Measurements from ENCODE around the gene STAT6. TPM values are rescaled to one million over a fixed set of nuclear protein-coding genes. Genes with fewer than 3 reads are reported as not detected.

Gene STAT6
- total RNA-seq, 1 experiment from 2014 or later, result 52.3 TPM

DNA sequence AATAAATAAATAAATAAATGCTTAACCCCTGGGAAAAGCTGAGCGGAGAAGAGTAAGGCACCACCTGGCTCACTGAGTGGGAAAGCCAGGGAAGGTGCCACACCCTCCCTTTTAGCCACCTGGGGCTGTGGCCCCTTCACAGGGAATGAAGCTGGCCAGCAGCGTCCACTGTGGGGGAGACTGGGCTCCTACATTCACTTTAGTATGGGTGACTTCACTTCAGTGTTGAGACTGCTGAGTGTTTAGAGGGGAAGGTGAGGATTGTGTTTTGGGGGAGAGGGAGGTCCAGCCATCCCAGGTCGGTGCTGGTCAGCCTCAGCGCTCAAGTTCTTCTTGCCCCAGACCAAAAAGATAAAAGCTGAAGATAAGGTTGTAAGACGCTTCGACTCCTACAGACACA is 20.7 kb downstream of the STAT6 start:
- H3K4me1 ChIP-seq (ENCODE audit: control insufficient read depth, insufficient read depth, low read length), result peaks cover 21% of the 10 kb centered on the region
- TF ChIP-seq, protein P1, sequence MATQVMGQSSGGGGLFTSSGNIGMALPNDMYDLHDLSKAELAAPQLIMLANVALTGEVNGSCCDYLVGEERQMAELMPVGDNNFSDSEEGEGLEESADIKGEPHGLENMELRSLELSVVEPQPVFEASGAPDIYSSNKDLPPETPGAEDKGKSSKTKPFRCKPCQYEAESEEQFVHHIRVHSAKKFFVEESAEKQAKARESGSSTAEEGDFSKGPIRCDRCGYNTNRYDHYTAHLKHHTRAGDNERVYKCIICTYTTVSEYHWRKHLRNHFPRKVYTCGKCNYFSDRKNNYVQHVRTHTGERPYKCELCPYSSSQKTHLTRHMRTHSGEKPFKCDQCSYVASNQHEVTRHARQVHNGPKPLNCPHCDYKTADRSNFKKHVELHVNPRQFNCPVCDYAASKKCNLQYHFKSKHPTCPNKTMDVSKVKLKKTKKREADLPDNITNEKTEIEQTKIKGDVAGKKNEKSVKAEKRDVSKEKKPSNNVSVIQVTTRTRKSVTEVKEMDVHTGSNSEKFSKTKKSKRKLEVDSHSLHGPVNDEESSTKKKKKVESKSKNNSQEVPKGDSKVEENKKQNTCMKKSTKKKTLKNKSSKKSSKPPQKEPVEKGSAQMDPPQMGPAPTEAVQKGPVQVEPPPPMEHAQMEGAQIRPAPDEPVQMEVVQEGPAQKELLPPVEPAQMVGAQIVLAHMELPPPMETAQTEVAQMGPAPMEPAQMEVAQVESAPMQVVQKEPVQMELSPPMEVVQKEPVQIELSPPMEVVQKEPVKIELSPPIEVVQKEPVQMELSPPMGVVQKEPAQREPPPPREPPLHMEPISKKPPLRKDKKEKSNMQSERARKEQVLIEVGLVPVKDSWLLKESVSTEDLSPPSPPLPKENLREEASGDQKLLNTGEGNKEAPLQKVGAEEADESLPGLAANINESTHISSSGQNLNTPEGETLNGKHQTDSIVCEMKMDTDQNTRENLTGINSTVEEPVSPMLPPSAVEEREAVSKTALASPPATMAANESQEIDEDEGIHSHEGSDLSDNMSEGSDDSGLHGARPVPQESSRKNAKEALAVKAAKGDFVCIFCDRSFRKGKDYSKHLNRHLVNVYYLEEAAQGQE (IDR thresholded peaks at IDR 0.05; ENCODE audit: insufficient read depth in 1 of 2, low read depth in 2 of 2, low read length in 1 of 2), result no peak
- TF ChIP-seq POLR2AphosphoS5 (IDR thresholded peaks at IDR 0.05; ENCODE audit: low read depth, low read length) (no peak), SIN3A (IDR thresholded peaks at IDR 0.05; ENCODE audit: borderline replicate concordance, insufficient read depth, low read depth, low read length) (no peak), TCF7L2 (IDR thresholded peaks at IDR 0.05; ENCODE audit: low read depth, low read length) (no peak)
- TF ChIP-seq, protein P2, sequence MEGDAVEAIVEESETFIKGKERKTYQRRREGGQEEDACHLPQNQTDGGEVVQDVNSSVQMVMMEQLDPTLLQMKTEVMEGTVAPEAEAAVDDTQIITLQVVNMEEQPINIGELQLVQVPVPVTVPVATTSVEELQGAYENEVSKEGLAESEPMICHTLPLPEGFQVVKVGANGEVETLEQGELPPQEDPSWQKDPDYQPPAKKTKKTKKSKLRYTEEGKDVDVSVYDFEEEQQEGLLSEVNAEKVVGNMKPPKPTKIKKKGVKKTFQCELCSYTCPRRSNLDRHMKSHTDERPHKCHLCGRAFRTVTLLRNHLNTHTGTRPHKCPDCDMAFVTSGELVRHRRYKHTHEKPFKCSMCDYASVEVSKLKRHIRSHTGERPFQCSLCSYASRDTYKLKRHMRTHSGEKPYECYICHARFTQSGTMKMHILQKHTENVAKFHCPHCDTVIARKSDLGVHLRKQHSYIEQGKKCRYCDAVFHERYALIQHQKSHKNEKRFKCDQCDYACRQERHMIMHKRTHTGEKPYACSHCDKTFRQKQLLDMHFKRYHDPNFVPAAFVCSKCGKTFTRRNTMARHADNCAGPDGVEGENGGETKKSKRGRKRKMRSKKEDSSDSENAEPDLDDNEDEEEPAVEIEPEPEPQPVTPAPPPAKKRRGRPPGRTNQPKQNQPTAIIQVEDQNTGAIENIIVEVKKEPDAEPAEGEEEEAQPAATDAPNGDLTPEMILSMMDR (IDR thresholded peaks at IDR 0.05), result no peak
- intact Hi-C loops (cut with micrococcal nuclease; ENCODE audit: unreplicated experiment) (no loop called here), in situ Hi-C loops (cut with HindIII; ENCODE audit: low pct_unique_long_range_greater_than_20kb, low sequenced_read_pairs) (no loop called here)
- POLR2A ChIA-PET, result no interaction called here
- peak overlapping the region; percentile 74 to 76; a peak in 3 of 4 replicates for H3K4me3 ChIP-seq (ENCODE audit: low read depth in 2 of 2, low read length in 2 of 2)
- BruUV-seq (replicated peaks), result TSS peak; percentile 61
- peak overlapping the region; percentile 39; the same call in 1 of the 2 replicates for H3K27ac ChIP-seq (ENCODE audit: low read length)
- H3K36me3 ChIP-seq (ENCODE audit: control insufficient read depth, insufficient read depth, low read length), result peaks cover 5% of the 10 kb centered on the region; the same call in 1 of the 2 replicates
- ATAC-seq (no peak), DNase-seq (ENCODE audit: low read depth, low spot score) (no peak)
- no peaks in the 10 kb centered on the region for H3K9me3 ChIP-seq (ENCODE audit: control insufficient read depth, insufficient read depth, low read depth, low read length)
- CTCF ChIA-PET, result interaction anchor here (2.4 kb wide), 1 partner anchor 21 kb away, joined by 7 read pairs; no protein-coding TSS in a partner anchor
- H3K27me3 ChIP-seq (ENCODE audit: control insufficient read depth, insufficient read depth, low read length), result no peaks in the 10 kb centered on the region

DNA sequence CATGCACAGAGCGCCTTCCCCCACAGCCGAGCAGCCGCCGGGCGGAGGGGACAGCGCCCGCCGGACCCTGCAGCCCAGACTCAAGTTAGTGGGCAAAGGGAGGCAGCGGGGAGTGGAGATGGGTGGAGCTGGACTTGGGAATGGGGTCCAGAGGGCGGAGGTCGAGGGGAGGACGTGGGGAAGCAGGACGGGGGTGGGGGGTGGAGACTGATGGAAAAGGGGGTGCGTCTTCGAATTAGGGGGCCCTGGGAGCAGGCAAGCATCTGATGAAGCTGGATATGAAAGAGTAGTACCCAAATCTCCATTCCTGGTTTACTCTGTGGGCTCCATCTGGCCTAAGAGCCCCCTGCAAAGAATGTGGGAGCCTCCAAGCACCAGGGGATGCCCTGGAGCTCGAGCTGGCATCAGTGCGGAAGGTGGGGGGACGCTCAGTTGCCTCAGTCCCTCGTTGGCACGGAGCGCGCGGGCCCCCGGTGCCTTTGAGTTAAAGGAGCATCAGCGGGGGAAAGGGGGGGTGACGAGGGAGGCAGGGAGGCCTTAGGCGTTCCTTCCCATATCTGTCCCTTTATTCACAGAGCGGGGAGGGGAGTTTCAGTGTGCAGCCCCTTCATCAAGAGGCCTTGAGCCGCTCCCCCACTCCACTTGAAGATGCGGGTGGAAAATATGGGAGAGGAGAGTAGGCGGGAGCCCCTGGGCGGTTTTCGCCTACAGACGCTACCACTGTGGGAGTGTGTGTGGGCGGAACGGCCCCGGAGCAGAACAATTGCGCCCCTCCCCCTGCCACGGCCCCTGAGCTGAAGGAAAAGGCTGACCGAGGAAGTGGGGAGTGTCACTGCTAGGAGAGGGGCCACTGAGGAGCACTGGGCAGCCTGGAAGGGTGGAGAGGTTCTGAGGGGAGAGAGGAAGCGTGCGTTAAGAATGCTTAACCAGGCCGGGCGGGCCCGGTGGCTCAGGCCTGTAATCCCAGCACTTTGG is 21.6 kb downstream of the STAT6 start:
- H3K27me3 ChIP-seq (ENCODE audit: control insufficient read depth, insufficient read depth, low read length), result no peaks in the 10 kb centered on the region
- peak overlapping the region; percentile 75 for H3K27ac ChIP-seq (ENCODE audit: low read length)
- TF ChIP-seq, protein P1 (IDR thresholded peaks at IDR 0.05; ENCODE audit: insufficient read depth in 1 of 2, low read depth in 2 of 2, low read length in 1 of 2), result no peak
- no peak for TF ChIP-seq TCF7L2 (IDR thresholded peaks at IDR 0.05; ENCODE audit: low read depth, low read length)
- TF ChIP-seq, protein P2 (IDR thresholded peaks at IDR 0.05), result no peak
- no peak; the same call in 1 of the 2 replicates for TF ChIP-seq SIN3A (IDR thresholded peaks at IDR 0.05; ENCODE audit: borderline replicate concordance, insufficient read depth, low read depth, low read length)
- TF ChIP-seq POLR2AphosphoS5 (IDR thresholded peaks at IDR 0.05; ENCODE audit: low read depth, low read length), result no peak
- BruUV-seq (replicated peaks), result no TSS peak
- in situ Hi-C loops (cut with HindIII; ENCODE audit: low pct_unique_long_range_greater_than_20kb, low sequenced_read_pairs), result no loop called here
- H3K4me3 ChIP-seq (ENCODE audit: low read depth in 2 of 2, low read length in 2 of 2), result peak overlapping the region; percentile 74 to 76
- peaks cover 5% of the 10 kb centered on the region; the same call in 1 of the 2 replicates for H3K36me3 ChIP-seq (ENCODE audit: control insufficient read depth, insufficient read depth, low read length)
- DNase-seq (ENCODE audit: low read depth, low spot score) (no peak), ATAC-seq (no peak)
- ChIA-PET CTCF (no interaction called here), POLR2A (interaction anchor here (0.6 kb wide), 1 partner anchor 22 kb away, joined by 7 read pairs; no protein-coding TSS in a partner anchor)
- no peaks in the 10 kb centered on the region for H3K9me3 ChIP-seq (ENCODE audit: control insufficient read depth, insufficient read depth, low read depth, low read length)
- peaks cover 21% of the 10 kb centered on the region for H3K4me1 ChIP-seq (ENCODE audit: control insufficient read depth, insufficient read depth, low read length)
- intact Hi-C loops (cut with micrococcal nuclease; ENCODE audit: unreplicated experiment), result no loop called here

All from Panc1 (cell line).